HG02840 (cell line): ENCODE results near the gene HOXD10.

Source experiments
- ATAC-seq: cut with Tn5 transposase; IDR thresholded peaks from one replicate; pipeline ENCODE4 v1.9.1; 2021; ENCODE audit warnings: mild to moderate bottlenecking, moderate library complexity, moderate number of reproducible peaks; ENCODE audit not compliant: unreplicated experiment, low FRiP score

HOXD10 gene

DNA sequence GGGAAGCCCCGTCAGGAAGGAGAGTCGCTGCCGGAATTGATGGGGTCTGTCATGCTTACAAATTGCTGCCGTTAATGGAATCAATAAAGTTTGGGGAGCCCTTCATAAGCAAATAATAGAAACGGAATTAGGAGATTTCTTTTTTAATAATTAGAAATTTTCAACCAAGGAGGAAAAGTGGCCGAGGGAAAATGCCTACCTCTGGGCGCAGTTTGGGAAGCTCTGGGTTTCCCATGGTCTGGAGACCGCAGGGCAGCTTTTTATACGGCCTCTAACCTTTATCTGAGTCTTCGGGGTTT is 34.1 kb upstream of the HOXD10 start:
- ATAC-seq, result no peak

DNA sequence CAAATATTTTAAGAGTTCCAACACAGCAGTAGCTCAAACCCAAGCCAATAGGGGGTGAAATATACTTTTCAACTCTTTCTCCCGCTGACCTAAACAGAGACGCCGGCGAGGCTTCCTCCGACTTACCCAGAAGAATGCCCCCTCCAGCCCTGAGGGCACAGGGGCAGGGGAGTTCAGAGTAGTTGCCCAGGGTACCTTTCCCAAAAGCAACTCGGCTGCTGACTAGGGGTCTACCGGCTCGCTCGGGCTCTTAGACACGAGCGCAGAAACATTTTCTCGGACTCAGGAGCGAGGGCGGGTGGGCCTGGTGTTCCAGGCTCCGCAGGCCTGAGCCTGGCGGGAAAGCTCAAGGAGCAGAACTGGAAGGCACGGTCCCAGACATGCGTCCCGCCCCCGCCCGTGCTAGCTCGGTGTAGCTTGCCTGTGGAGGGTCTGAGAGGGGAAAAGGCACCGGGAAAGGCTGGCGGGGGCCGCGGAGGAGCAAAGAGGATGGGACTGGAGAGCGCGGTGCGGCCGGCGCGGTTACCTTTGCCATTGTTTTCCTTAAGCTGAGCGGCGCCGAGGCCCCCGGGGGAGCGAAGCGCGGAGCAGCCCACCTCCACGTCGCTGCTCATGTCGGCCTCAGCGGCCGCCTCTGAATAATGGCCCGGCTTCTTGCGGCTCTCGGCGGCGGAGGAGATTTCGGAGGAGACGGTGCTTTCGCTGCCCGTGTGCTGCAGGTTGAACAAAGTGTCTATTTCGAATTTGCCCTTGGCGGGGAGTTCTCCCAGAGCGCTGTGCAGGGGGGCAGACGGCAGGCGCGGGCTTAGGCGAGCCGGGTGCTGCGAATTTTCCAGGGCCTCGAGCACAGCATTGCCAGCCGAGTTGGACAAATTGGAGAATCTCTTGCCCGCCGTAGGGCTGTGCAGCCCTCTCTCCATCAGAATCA is 33.5 kb upstream of the HOXD10 start:
- ATAC-seq, result no peak

DNA sequence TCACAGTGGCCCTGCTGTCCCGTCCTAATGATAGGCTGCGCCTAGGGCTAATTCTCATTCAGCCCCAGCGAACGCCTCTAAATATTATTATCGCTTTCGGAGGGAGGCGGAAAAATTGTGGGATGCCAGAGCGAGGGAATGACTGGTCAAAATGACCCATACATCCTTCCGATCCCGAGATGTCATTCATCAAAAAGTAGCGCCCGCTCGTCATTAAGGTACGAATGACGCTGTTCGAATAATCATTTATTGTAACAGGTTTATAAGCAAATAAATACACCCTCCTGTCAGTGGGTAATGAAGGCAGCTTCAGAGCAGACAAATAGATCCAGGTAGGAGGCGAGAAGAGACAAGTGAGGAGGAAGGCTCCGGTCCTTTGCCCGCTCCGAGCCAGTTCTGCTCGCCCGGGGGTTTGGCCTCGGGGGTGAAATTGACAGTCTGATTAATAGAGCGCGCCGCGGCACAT is 32.7 kb upstream of the HOXD10 start, which contains the start of gene EVX2:
EVX2 (minus strand) TSS at position 167 of the 466 bp plus-strand sequence. CDS start 186 bp downstream, outside the sequence.
- ATAC-seq, result no peak

DNA sequence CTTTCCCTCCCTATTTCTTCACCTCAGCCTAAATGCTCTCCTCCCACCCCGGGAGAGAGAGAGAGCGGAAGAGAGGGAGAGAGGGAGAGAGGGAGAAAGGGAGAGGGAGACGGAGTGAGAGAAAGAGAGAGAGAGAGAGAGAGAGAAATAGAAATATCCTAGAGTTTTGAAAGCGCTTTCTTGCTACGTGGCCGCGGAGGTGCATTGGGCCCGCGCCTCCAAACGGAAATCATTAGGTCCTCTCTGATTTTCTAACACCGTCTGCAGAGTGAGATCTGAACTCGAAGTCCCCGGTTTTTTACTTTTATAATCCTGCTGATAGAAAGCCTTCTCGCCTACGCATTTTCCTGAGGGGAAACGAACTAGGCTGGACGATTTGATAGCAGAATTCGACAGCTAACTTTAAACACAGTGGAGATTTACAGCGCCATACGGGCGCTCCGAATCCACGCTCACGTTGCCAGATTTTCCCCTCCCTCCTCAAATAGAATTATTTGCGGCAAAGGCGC is 31.9 kb upstream of the HOXD10 start:
- ATAC-seq, result no peak

DNA sequence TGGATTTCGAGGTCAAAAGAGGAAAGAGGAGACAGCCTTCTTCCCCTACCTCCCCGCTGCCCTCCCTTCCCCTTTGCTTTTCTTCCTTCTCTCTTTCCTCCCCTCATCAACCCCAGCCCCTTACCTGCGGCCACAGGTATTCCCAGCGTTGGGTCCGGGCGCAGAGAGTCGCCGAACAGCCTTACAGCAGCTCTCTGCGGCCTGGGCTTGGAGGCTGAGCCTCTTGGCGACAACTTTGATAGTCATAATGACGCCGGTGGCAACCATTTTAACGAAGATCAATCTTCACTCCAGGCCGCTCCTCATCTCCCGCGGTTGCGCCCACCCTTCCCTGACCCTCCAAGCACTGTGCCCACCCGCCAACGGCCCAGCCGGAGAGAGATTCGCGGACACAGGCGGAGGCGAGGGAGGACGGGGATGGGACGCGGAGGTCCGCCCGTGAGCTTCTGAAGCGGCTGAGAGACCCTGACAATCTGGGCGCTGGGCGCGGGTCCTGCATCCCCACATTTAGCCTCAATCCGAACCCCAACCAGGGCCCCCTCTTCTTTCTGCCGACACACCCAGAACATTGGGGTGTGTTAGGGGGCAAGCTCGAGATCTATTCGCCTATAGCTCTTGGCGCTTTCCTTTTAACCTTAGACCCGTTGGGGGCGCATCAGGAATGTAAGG is 31.3 kb upstream of the HOXD10 start:
- ATAC-seq, result no peak

DNA sequence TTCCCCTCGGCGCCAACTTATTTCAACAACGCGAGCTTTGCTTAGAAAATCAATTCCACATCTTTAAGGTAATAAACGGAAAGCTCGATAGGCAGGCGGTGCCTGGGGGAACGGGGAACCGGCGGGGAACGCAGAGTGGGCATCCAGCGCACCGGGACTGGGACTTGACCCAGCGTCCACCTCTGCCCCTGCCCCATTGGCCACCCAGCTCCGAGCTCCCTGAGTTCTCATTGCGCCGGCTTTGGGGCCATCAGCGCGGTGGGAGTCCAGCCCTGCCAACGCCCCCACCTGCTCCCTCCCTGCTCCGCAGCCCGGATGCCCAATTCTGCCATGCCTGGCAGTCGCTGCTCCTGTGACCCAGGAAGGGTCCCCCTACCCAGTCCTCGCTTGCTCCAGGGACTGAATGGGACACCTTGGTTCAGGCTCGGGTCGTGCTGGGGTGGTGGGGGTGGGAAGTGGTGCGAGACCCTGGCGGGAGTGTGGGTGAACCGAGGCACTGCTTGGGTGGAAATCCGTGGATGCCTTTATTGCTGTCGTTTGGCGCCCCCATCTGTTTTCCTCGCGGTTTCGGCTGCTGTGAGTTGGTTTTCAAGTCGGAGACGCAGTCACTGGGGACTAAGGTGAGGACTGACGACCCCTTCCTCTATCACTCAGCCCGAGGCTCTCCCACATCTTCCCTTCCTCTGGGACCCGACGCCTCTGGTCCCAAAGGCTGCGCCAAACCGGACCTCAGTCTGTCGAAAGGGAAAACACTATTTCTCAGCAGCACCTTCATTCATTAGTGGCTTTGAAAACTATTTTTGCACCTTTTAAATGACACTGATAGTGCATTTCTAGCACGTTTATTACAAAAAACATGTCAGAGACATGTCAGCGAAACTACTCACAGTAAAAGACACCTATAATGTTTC is 30.5 kb upstream of the HOXD10 start:
- ATAC-seq, result no peak

DNA sequence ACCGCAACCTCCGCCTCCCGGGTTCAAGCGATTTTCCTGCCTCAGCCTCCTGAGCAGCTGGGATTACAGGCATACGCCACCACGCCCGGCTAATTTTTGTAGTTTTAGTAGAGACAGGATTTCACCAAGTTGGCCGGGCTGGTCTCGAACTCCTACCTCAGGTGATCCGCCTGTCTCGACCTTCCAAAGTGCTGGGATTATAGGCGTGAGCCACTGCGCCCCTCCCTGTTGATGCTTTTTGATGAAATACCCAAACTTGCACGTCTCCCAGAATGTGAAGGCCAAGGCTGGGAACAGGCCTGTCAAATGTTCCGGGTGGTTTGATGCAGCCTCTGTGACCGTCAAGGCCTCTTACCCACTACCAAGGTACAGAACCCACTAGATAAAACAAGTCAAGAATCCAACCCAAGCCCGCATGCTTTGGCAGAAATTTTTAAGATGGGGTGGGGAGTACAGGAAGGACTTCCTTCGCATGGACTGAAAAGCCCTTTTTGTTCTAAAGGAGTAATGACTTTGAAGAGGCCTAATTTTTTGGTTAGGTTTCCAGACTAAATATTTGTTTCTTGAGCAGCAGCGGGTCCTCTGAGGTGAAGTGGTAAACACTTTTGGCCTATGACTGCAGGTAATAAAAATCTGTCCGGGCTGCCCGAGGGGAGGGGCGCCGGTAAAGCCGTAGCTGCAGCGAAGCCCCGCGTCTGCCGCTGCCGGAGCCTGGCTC is 29.1 kb upstream of the HOXD10 start:
- no peak for ATAC-seq

DNA sequence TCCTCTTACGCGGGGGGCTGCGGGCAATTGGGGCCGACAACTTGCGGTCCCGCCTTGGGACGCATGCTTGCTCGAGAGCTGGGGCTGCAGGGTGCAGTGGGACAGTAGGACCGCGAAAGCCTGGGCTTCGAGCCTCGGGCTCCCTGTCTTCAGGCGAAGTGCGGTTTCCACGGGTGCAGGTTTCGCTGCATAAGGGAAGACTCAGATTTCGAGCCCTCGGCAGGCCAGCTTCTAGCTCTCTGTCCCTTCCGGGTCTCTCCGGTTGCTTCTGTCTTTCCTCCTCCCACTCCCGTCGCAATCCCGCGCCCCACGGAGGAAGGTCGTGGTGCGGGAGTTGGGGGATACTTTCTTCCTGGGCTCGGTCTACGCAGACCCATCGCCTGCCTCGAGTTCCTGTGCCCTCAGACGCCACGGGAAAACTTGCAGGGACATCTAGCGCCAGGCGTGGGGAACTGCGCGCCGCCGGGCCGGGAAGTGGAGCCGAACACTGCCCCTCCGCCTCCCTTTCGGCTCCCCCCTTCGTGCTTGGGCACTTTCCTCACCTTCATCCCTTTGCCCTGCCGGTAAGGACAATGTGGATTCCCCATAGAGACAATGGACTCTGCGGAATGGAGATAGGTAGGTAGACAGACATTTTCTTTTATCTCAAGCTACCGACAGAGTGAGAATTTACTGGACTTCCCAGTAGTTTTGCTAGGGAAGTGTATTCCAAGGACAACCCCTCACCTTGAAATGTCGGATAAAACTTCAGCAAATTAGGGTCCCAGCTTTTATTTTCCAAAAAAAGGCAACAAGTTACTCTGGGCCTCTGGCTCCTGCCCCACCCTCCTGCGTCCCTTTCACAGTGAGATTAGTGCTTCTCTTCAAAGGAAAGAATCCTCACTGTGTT is 28.3 kb upstream of the HOXD10 start:
- ATAC-seq, result no peak

DNA sequence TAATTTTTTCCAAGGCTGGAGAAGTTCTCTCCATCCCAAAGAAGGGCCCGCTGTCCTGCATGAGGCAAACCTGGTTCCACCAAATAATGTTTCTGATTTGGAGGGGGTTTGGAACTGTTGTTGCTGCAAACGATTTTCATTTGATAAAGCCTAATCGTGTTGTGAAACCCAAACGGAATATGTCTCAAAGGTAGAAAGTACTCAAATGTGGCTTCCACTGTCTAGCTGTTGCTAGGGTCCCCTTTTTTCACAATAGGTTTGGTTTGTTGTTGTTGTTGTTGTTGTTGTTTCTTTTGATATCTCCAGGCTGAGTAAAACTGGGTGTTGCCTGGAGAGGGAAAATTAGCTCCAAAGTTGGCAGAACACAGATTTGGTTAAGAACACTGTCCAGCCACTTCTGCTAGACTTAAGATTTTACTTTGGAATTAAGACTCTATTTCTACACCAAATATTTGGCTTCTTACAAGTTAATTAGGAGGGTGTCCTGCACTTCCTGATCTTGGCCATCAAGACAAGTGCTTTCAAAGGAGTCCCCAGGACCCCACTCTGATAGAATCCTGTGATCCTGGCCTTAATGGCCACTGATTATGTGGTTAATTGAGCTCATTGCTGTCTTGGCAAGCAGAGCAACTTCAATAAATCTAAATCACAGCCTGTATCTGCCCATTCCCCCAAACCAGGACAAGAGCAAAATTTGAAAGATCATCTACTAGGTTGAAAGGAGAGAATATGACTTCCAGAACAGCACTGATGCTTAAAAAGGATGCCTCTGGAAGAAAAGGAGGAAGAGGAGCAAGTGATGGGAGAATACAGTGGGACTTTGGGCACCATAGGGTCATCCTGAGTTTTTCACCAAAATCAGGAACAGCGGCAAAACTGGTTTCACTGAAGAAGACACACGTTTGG is 27.4 kb upstream of the HOXD10 start:
- ATAC-seq, result no peak

DNA sequence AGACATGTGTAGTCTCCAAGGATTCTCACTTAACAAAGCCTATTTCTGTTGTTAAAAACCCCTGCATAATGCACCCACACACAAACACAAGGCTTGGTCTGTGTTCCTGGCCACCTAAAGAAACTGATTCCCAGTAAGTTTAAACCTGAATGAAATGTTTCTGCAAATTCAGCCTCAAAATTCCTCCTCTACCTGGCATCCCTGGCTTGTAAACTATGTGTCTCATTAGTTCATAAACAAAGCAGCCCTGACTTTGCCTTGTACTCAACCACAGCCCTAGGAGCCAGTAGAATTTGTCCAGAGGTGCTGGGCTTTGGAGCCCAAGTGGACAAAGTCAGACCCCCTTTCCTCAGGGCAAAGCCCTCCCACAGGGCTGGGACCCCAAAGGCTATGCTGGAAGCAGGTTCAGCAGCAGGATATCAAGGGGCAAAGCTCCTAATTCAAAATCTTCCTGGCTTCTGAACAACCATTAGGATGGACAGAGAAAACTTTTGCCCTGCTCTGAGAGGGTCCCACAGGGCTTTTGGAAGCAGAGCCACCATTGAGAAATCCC is 26.7 kb upstream of the HOXD10 start:
- no peak for ATAC-seq

DNA sequence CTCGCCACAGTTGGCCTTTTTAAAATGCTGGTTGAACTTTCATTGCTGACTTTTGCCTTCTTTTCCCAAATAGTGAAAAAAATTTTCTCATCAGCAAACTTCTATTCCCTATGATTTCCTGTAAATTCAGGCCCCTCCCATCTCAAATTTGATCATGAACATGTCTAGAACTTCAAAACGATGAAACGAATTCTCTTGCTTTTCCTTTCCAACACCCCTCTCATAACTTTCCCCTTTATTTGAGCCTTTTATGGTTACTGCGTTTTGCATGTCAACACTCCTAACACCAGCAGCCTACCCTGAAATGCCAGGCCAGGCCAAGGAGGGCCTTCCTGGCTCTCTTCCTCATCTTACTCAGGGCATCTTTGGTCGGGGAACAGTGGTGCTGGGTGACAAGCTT is 25.7 kb upstream of the HOXD10 start:
- no peak for ATAC-seq

DNA sequence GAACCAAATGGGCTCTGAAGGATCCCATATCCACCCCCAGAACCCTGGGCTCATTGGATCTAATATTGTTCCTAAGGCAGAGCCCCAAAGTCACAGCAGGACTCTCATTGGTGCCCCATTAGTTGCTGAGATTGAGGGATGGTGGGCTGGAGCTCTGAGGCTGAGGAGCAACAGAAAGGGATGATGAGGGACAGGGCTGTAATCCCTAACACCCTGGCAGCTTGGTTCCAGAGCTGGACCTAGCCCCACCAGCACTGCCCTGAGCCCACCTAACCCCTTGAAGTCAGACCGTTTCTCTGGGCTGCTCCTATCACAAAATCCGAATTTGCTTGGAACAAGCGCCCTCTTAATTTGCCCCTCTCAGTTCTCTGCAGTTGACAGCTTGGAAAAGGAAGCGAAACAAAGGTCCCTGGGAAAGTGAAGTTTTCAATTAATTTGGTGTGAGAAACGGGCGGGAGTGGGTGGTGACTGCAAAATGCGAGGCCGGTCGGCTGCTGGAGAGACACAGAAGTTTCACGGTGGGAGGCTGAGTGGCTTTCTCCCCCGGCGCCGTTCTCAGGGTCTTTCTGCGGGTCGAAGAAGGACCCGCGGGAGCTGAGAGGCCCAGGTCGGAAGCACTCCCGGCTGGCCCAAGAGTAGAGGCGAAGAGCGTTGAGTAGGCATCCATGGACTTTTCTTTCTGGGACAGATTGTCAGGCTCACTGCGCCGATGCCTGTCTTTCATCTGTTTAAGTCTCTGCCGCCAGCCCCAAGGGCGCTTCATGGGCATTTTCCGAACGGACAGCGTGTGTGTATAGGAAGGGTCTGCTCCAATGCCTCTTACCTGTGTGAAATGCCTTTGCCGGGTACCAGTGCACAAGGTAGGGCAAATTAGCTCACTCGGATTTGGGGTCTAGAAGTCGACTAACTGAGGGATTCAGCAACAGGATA is 25.0 kb upstream of the HOXD10 start:
- no peak for ATAC-seq

DNA sequence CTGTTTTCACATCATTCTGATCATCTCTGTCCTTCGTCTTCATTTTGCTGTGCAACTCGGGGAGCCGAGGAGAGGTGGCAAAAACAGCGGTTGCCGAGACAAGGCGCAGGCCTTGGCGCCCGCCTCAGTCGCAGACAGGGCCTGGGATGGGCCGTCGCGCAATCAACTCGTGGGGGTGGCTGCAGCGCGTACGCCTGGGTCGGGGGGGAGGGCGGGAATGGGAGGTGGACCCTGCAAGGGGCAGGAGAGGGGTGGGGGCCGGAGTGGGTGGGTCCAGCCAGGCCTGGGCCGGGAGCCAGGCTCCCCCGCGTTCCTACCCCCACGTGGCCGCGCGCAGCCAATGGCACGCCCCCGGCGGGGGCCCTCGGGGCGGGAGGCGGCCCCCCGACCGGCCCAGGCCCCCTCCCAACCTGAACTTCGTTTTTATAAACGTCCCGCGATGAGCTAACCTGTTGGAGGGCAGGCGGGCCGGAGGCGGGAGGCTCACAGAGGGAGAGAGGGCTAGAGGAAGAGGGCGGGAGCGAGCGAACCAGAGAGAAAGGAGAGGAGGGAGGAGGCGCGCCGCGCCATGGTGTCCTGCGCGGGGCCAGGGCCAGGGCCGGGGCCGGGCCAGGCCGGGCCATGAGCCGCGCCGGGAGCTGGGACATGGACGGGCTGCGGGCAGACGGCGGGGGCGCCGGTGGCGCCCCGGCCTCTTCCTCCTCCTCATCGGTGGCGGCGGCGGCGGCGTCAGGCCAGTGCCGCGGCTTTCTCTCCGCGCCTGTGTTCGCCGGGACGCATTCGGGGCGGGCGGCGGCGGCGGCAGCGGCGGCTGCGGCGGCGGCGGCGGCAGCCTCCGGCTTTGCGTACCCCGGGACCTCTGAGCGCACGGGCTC is 24.1 kb upstream of the HOXD10 start, which contains the start of gene HOXD13:
HOXD13 (plus strand) TSS at position 452 of the 875 bp plus-strand sequence; CDS start at position 622, 170 bp downstream.
- no peak for ATAC-seq

DNA sequence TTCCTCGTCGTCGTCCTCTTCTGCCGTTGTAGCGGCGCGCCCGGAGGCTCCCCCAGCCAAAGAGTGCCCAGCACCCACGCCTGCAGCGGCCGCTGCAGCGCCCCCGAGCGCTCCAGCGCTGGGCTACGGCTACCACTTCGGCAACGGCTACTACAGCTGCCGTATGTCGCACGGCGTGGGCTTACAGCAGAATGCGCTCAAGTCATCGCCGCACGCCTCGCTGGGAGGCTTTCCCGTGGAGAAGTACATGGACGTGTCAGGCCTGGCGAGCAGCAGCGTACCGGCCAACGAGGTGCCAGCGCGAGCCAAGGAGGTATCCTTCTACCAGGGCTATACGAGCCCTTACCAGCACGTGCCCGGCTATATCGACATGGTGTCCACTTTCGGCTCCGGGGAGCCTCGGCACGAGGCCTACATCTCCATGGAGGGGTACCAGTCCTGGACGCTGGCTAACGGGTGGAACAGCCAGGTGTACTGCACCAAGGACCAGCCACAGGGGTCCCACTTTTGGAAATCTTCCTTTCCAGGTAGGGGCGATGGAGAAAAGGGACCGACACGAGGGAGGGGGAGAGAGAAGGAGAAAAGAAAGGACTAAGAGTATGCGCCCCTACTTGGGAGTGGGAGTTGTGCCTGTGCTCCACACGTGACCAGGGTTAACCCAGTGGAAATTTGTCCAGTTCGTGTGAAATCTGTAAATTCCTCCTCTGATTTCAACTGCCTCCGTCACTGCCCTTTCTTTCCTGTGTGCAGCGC is 23.3 kb upstream of the HOXD10 start:
- no peak for ATAC-seq

DNA sequence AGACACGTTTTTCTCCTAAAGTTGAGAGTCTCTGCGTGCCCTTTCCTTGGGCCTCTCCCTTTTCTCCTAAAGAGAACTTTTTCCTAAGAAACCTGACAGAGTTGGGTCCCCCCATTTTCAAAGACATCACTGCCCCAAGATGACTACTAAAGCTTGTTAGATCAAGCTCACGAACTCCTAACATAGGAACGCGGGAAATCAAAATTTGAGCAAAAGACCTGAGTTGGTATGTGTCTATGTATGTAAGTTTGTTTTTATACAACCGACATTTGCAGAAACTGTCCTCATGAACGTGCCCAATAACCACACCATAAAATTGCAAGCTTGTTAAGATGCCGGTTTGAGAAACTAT is 22.7 kb upstream of the HOXD10 start:
- ATAC-seq, result no peak
